ENCODE results near the gene KRT2. TPM values are rescaled to one million over a fixed set of nuclear protein-coding genes. Genes with fewer than 3 reads are reported as not detected.

The KRT2 gene
- total RNA-seq, 4 donors from 2014 or later, result 0.47 to 2.5 TPM; not detected in 2

DNA sequence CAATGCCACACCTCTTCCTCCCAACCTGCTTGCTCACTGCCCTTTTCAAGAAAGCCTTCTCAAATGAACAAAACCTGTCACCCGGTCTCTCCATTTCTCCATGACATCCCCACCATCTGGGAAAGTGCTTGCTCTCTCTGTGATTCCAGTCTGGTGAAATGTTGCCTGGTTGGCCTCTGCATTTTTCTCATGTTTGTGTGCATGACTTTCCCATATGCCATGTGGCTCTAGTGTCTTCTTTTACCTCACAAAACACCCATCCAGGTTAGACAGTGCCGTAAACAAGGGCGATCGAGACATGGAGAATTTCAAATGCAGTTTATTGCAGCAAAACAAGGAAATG is 22.4 kb upstream of the KRT2 start:
- no peaks in the 10 kb centered on the region for H3K9me3 ChIP-seq
- no peak for DNase-seq
- no peak for TF ChIP-seq POLR2A (IDR thresholded peaks at IDR 0.05)
- TF ChIP-seq, protein P1, sequence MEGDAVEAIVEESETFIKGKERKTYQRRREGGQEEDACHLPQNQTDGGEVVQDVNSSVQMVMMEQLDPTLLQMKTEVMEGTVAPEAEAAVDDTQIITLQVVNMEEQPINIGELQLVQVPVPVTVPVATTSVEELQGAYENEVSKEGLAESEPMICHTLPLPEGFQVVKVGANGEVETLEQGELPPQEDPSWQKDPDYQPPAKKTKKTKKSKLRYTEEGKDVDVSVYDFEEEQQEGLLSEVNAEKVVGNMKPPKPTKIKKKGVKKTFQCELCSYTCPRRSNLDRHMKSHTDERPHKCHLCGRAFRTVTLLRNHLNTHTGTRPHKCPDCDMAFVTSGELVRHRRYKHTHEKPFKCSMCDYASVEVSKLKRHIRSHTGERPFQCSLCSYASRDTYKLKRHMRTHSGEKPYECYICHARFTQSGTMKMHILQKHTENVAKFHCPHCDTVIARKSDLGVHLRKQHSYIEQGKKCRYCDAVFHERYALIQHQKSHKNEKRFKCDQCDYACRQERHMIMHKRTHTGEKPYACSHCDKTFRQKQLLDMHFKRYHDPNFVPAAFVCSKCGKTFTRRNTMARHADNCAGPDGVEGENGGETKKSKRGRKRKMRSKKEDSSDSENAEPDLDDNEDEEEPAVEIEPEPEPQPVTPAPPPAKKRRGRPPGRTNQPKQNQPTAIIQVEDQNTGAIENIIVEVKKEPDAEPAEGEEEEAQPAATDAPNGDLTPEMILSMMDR (IDR thresholded peaks at IDR 0.05), result no peak
- H3K36me3 ChIP-seq, result no peaks in the 10 kb centered on the region
- no peaks in the 10 kb centered on the region for H3K27me3 ChIP-seq
- H3K4me1 ChIP-seq, result no peaks in the 10 kb centered on the region
- H3K4me3 ChIP-seq, result no peak overlapping the region
- no peak overlapping the region for H3K27ac ChIP-seq

DNA sequence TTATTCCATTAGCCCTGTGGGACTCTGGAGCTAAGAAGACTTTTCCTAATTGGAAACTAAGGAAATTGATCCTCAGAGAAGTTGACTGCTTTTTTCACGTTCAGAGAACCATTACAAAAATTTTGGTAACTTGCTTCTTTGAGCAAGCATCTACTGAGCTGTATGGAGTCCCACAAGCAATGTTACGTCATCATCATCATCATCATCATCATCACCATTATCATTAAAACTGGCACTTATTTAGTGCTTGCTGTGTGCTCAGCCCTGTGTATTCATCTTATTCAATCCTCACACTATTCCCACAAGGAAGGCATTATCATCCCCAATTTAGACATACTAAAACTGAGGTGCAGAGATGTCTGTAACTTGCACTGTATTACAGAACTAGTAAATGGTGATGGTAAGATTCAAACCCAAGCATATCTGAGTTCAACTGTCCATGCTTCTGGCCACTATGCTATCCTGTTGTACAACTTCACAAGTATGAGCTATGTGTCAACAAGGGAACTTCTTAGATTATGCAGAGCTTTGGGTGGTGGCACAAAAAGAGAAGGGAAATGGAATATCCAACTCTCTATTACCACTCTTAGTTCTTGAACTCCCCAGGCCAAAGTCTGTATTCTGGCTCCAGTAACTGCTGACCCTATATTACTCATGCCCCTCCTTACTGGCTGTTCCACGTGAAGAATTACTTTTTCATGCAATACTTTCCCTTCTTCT is 21.9 kb upstream of the KRT2 start:
- H3K9me3 ChIP-seq, result no peaks in the 10 kb centered on the region
- DNase-seq, result no peak
- H3K27ac ChIP-seq, result no peak overlapping the region
- H3K27me3 ChIP-seq, result no peaks in the 10 kb centered on the region
- TF ChIP-seq POLR2A (IDR thresholded peaks at IDR 0.05), result no peak
- TF ChIP-seq, protein P1 (IDR thresholded peaks at IDR 0.05), result no peak
- H3K36me3 ChIP-seq, result no peaks in the 10 kb centered on the region
- H3K4me1 ChIP-seq, result no peaks in the 10 kb centered on the region
- H3K4me3 ChIP-seq, result no peak overlapping the region

DNA sequence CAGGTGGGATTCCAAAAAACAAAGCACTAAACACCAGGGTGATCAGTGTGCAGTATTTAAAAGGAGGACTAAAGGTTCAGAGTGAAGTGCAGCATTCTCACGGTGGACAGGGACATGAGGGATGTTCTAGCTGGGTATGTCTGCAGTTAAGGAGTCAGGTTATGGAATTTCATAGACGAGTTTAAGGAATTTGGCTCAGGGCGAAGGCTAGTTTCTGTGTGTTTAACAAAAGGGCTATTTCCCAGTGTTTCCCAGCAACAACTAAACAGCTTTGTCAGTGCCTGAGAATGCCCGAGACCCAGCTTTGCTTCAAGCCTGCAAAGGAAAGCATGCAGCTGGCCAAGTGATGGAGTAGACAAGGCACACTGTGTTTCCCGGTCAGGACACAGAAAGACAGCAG is 21.2 kb upstream of the KRT2 start:
- H3K4me3 ChIP-seq, result no peak overlapping the region
- H3K4me1 ChIP-seq, result no peaks in the 10 kb centered on the region
- H3K9me3 ChIP-seq, result no peaks in the 10 kb centered on the region
- no peaks in the 10 kb centered on the region for H3K36me3 ChIP-seq
- TF ChIP-seq POLR2A (IDR thresholded peaks at IDR 0.05), result no peak
- TF ChIP-seq, protein P1 (IDR thresholded peaks at IDR 0.05), result no peak
- H3K27ac ChIP-seq, result no peak overlapping the region
- H3K27me3 ChIP-seq, result no peaks in the 10 kb centered on the region
- DNase-seq, result no peak

DNA sequence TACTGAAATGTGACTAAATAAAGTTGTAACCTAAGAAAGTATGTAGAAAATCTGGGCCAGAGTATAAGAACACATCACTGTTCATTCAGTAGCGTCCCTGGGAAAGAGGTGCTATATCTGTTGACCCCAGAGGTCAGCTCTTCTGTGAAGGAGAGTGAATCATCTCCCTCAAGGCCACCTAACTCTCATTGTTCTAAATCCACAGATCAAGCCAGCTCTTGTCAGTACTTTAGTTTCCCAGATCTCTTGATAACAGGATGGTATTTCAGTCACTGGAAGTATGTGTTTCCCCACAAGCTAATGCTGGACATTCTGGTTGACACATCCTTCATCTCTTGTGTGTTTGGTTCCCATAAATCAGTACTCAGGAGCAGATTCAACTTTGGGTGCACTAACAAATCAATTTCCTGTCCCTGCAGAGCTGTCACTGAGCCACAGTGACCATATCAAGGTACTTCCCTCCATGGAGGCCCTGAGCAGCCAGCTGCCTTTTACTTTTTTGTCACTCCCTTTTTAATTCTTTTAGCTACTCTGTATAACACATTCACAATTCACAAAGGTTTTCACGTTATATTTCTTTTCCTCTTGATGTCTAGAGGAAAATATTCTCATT is 20.4 kb upstream of the KRT2 start:
- Histone ChIP-seq H3K9me3 (no peaks in the 10 kb centered on the region), H3K27ac (no peak overlapping the region), H3K4me3 (no peak overlapping the region), H3K4me1 (no peaks in the 10 kb centered on the region), H3K27me3 (no peaks in the 10 kb centered on the region), H3K36me3 (no peaks in the 10 kb centered on the region)
- no peak for DNase-seq
- TF ChIP-seq POLR2A (IDR thresholded peaks at IDR 0.05), result no peak
- TF ChIP-seq, protein P1 (IDR thresholded peaks at IDR 0.05), result no peak

DNA sequence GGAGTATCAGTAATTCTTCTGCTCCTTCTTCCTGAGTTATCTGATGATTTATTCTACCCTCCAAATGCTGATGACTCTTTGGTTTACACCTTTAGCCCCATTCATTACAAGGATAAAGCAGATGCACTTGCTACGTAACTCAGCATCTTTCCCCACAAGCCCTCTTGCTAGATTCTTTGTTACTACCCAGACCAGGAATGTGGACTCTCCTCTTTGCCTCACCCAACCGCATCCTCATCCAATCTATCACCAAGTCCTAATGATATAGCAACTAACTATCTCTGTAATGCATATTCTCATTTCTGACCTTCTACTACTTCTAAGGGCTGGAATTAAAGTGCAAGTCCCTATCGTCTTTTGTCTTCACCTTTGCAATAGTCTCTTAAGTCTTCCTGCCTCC is 18.9 kb upstream of the KRT2 start:
- Histone ChIP-seq H3K4me3 (no peak overlapping the region), H3K27me3 (no peaks in the 10 kb centered on the region), H3K27ac (no peak overlapping the region), H3K36me3 (no peaks in the 10 kb centered on the region), H3K9me3 (no peaks in the 10 kb centered on the region), H3K4me1 (no peaks in the 10 kb centered on the region)
- TF ChIP-seq, protein P1 (IDR thresholded peaks at IDR 0.05), result no peak
- DNase-seq, result no peak

All from Peyer's patch (tissue), 4 donors.